Activated CD4-positive, alpha-beta memory T cell treated with anti-CD3 and anti-CD28 coated beads for 36 hours (primary cell): ENCODE results near the gene NUDT1. TPM values are rescaled to one million over a fixed set of nuclear protein-coding genes. Genes with fewer than 3 reads are reported as not detected.
"Not testable (repeated sequence)": the region's sequence is repeated elsewhere in the genome, so short reads cannot be mapped to it uniquely, and the experiment has no call there.

Source experiments
- CTCF ChIA-PET: fragments of 350-600 bp; sonication (Branson Sonifier 250); formaldehyde crosslinking; loops from one replicate; lab custom pipeline; 2021; ENCODE audit warnings: antibody characterized with exemption, inconsistent platforms; lab: Charles Lee
- POLR2A ChIA-PET: fragments of 350-600 bp; sonication (Branson Sonifier 250); formaldehyde crosslinking; loops from one replicate; lab custom pipeline; 2021; ENCODE audit warnings: antibody characterized with exemption; lab: Charles Lee
- DNase-seq: peaks from one replicate; pipeline ENCODE4 v3.0.0-alpha.2; 2020
- H3K27ac Mint-ChIP-seq: one replicate; pipeline ENCODE4 v1.8.0; 2021; ENCODE audit warnings: mixed read lengths
- H3K27me3 Mint-ChIP-seq: one replicate; pipeline ENCODE4 v1.8.0; 2021; ENCODE audit warnings: mixed read lengths
- H3K36me3 Mint-ChIP-seq: one replicate; pipeline ENCODE4 v1.8.0; 2021; ENCODE audit warnings: mixed read lengths
- H3K4me1 Mint-ChIP-seq: one replicate; pipeline ENCODE4 v1.8.0; 2021; ENCODE audit warnings: low read depth, mixed read lengths
- H3K4me3 Mint-ChIP-seq: one replicate; pipeline ENCODE4 v1.8.0; 2021; ENCODE audit warnings: mild to moderate bottlenecking, mixed read lengths
- H3K9me3 Mint-ChIP-seq: one replicate; pipeline ENCODE4 v1.8.0; 2021; ENCODE audit warnings: mixed read lengths
- intact Hi-C: fragments of 100-400 bp; cut with micrococcal nuclease; formaldehyde crosslinking; loops from one replicate; pipeline ENCODE4 v1.15.1; 2023
- total RNA-seq, 2 experiments: library from RNA; stranded (reverse); gene quantifications; one replicate each; pipeline ENCODE4 v1.2.3, GENCODE V29; 2021

The NUDT1 gene
- total RNA-seq, 2 experiments from 2014 or later, result 112 to 114 TPM

- H3K4me1 Mint-ChIP-seq, H3K36me3 Mint-ChIP-seq, H3K27me3 Mint-ChIP-seq, DNase-seq, H3K27ac Mint-ChIP-seq, H3K4me3 Mint-ChIP-seq, CTCF ChIA-PET, H3K9me3 Mint-ChIP-seq, intact Hi-C loops, POLR2A ChIA-PET: not testable (repeated sequence)
These were observed 27.3 kb downstream of the NUDT1 start for GRCh38 chr7:2269089-2269990.

- ChIA-PET CTCF (no interaction called here), POLR2A (no interaction called here)
- no peaks in the 10 kb centered on the region for H3K9me3 Mint-ChIP-seq
- H3K27me3 Mint-ChIP-seq, result no peaks in the 10 kb centered on the region
- no peak overlapping the region for H3K4me3 Mint-ChIP-seq
- DNase-seq, result no peak
- peaks cover 4% of the 10 kb centered on the region for H3K36me3 Mint-ChIP-seq
- intact Hi-C loops, result no loop called here
- H3K27ac Mint-ChIP-seq, result no peak overlapping the region
- H3K4me1 Mint-ChIP-seq, result no peaks in the 10 kb centered on the region
These were observed 28.0 kb downstream of the NUDT1 start for GRCh38 chr7:2269991-2270460.

GRCh38 chr7:2270495-2270894 lies 28.5 kb downstream of the NUDT1 start:
- intact Hi-C loops, result no loop called here
- Mint-ChIP-seq H3K27me3 (no peaks in the 10 kb centered on the region), H3K27ac (no peak overlapping the region), H3K36me3 (peaks cover 4% of the 10 kb centered on the region), H3K9me3 (no peaks in the 10 kb centered on the region), H3K4me3 (no peak overlapping the region), H3K4me1 (no peaks in the 10 kb centered on the region)
- ChIA-PET CTCF (no interaction called here), POLR2A (no interaction called here)
- DNase-seq, result no peak

- CTCF ChIA-PET, result no interaction called here
- POLR2A ChIA-PET, result no interaction called here
- H3K36me3 Mint-ChIP-seq, result peaks cover 4% of the 10 kb centered on the region
- intact Hi-C loops, result no loop called here
- H3K4me1 Mint-ChIP-seq, result no peaks in the 10 kb centered on the region
- no peak overlapping the region for H3K27ac Mint-ChIP-seq
- no peak overlapping the region for H3K4me3 Mint-ChIP-seq
- no peak for DNase-seq
- no peaks in the 10 kb centered on the region for H3K9me3 Mint-ChIP-seq
- H3K27me3 Mint-ChIP-seq, result no peaks in the 10 kb centered on the region
These were observed 29.4 kb downstream of the NUDT1 start for GRCh38 chr7:2271273-2272026.

- Mint-ChIP-seq H3K36me3 (peaks cover 7% of the 10 kb centered on the region), H3K27ac (no peak overlapping the region), H3K27me3 (no peaks in the 10 kb centered on the region), H3K4me1 (no peaks in the 10 kb centered on the region), H3K9me3 (no peaks in the 10 kb centered on the region), H3K4me3 (no peak overlapping the region)
- CTCF ChIA-PET, result no interaction called here
- POLR2A ChIA-PET, result no interaction called here
- DNase-seq, result no peak
- intact Hi-C loops, result no loop called here
These were observed 30.0 kb downstream of the NUDT1 start for GRCh38 chr7:2272031-2272430.

- intact Hi-C loops, result no loop called here
- no peak overlapping the region for H3K4me3 Mint-ChIP-seq
- H3K27me3 Mint-ChIP-seq, result no peaks in the 10 kb centered on the region
- CTCF ChIA-PET, result no interaction called here
- no peak for DNase-seq
- H3K36me3 Mint-ChIP-seq, result peaks cover 8% of the 10 kb centered on the region
- POLR2A ChIA-PET, result no interaction called here
- H3K9me3 Mint-ChIP-seq, result no peaks in the 10 kb centered on the region
- H3K27ac Mint-ChIP-seq, result no peak overlapping the region
- no peaks in the 10 kb centered on the region for H3K4me1 Mint-ChIP-seq
These were observed 31.8 kb downstream of the NUDT1 start for GRCh38 chr7:2273866-2274265.

GRCh38 chr7:2274666-2275065 lies 32.6 kb downstream of the NUDT1 start:
- CTCF ChIA-PET, result no interaction called here
- intact Hi-C loops, result no loop called here
- H3K9me3 Mint-ChIP-seq, result no peaks in the 10 kb centered on the region
- H3K36me3 Mint-ChIP-seq, result peaks cover 6% of the 10 kb centered on the region
- H3K27ac Mint-ChIP-seq, result no peak overlapping the region
- H3K4me1 Mint-ChIP-seq, result no peaks in the 10 kb centered on the region
- no peak overlapping the region for H3K4me3 Mint-ChIP-seq
- H3K27me3 Mint-ChIP-seq, result no peaks in the 10 kb centered on the region
- POLR2A ChIA-PET, result no interaction called here
- no peak for DNase-seq

GRCh38 chr7:2275101-2275500 lies 33.1 kb downstream of the NUDT1 start:
- no peak overlapping the region for H3K4me3 Mint-ChIP-seq
- DNase-seq, result no peak
- H3K9me3 Mint-ChIP-seq, result no peaks in the 10 kb centered on the region
- no peaks in the 10 kb centered on the region for H3K4me1 Mint-ChIP-seq
- no peak overlapping the region for H3K27ac Mint-ChIP-seq
- peaks cover 6% of the 10 kb centered on the region for H3K36me3 Mint-ChIP-seq
- H3K27me3 Mint-ChIP-seq, result no peaks in the 10 kb centered on the region
- ChIA-PET CTCF (no interaction called here), POLR2A (no interaction called here)
- intact Hi-C loops, result no loop called here

GRCh38 chr7:2276107-2276506 lies 34.1 kb downstream of the NUDT1 start:
- Mint-ChIP-seq H3K27ac (no peak overlapping the region), H3K9me3 (no peaks in the 10 kb centered on the region), H3K27me3 (no peaks in the 10 kb centered on the region), H3K36me3 (peaks cover 6% of the 10 kb centered on the region), H3K4me1 (no peaks in the 10 kb centered on the region), H3K4me3 (no peak overlapping the region)
- ChIA-PET CTCF (no interaction called here), POLR2A (no interaction called here)
- no peak for DNase-seq
- intact Hi-C loops, result no loop called here

- peaks cover 4% of the 10 kb centered on the region for H3K36me3 Mint-ChIP-seq
- no peak overlapping the region for H3K27ac Mint-ChIP-seq
- DNase-seq, result no peak
- CTCF ChIA-PET, result no interaction called here
- H3K27me3 Mint-ChIP-seq, result no peaks in the 10 kb centered on the region
- intact Hi-C loops, result no loop called here
- POLR2A ChIA-PET, result no interaction called here
- H3K4me1 Mint-ChIP-seq, result no peaks in the 10 kb centered on the region
- H3K9me3 Mint-ChIP-seq, result no peaks in the 10 kb centered on the region
- H3K4me3 Mint-ChIP-seq, result no peak overlapping the region
These were observed 36.0 kb downstream of the NUDT1 start for GRCh38 chr7:2278026-2278425.

- POLR2A ChIA-PET, result no interaction called here
- no peak for DNase-seq
- Mint-ChIP-seq H3K27me3 (no peaks in the 10 kb centered on the region), H3K4me1 (no peaks in the 10 kb centered on the region), H3K4me3 (no peak overlapping the region), H3K27ac (no peak overlapping the region), H3K36me3 (peaks cover 4% of the 10 kb centered on the region), H3K9me3 (no peaks in the 10 kb centered on the region)
- CTCF ChIA-PET, result no interaction called here
- intact Hi-C loops, result no loop called here
These were observed 37.9 kb downstream of the NUDT1 start for GRCh38 chr7:2279896-2280295.

GRCh38 chr7:2280424-2280823 lies 38.4 kb downstream of the NUDT1 start:
- H3K36me3 Mint-ChIP-seq, result peaks cover 4% of the 10 kb centered on the region
- H3K4me1 Mint-ChIP-seq, result no peaks in the 10 kb centered on the region
- ChIA-PET CTCF (interaction anchor here (0.7 kb wide), 2 partner anchors 9 to 186 kb away, joined by 4 to 5 read pairs; no protein-coding TSS in a partner anchor), POLR2A (no interaction called here)
- no peaks in the 10 kb centered on the region for H3K27me3 Mint-ChIP-seq
- no peak overlapping the region for H3K27ac Mint-ChIP-seq
- intact Hi-C loops, result no loop called here
- H3K9me3 Mint-ChIP-seq, result no peaks in the 10 kb centered on the region
- H3K4me3 Mint-ChIP-seq, result no peak overlapping the region
- DNase-seq, result no peak
